Right lobe of liver (tissue), 6 donors: ENCODE data around the gene MOB1B. TPM values are rescaled to one million over a fixed set of nuclear protein-coding genes. Genes with fewer than 3 reads are reported as not detected.
"Not testable (repeated sequence)": the region's sequence is repeated elsewhere in the genome, so short reads cannot be mapped to it uniquely, and the experiment has no call there.

Experiments
- ATAC-seq, 4 donors: fragments of 200-7000 bp; cut with Tn5 transposase; one replicate each; pipeline ENCODE4 v1.9.1; 2020; ENCODE audit warnings: mild to moderate bottlenecking in 4 of 4, moderate library complexity in 4 of 4
- DNase-seq, 3 donors: peaks; one replicate each; pipeline ENCODE4 v3.0.0-alpha.2; 2020
- H3K27ac ChIP-seq, 3 donors: fragments of 200-600 bp; one replicate each; pipeline ENCODE4 v1.8.0; 2022
- H3K27me3 ChIP-seq, 2 donors: fragments of 200-600 bp; one replicate each; pipeline ENCODE4 v1.8.0; 2022
- H3K36me3 ChIP-seq, 4 donors: fragments of 200-600 bp; sonication (generic) in 1 of 4; one replicate each; pipeline versions ENCODE4 v1.5.1 to v1.8.0; 2017 to 2022; ENCODE audit warnings: control low read depth in 1 of 4
- H3K4me1 ChIP-seq, 4 donors: fragments of 200-600 bp; sonication (generic) in 1 of 4; one replicate each; pipeline versions ENCODE4 v1.5.1 to v1.8.0; 2017 to 2022; ENCODE audit warnings: control low read depth in 1 of 4
- H3K4me3 ChIP-seq, 3 donors: fragments of 200-600 bp; one replicate each; pipeline ENCODE4 v1.8.0; 2022
- H3K9me3 ChIP-seq, 4 donors: fragments of 200-600 bp; sonication (generic) in 1 of 4; one replicate each; pipeline versions ENCODE4 v1.5.1 to v1.8.0; 2017 to 2022; ENCODE audit warnings: control low read depth in 1 of 4
- POLR2A ChIP-seq: fragments of 450-650 bp; IDR thresholded peaks from one replicate; pipeline ENCODE4 v1.6.1; 2017; ENCODE audit warnings: antibody characterized with exemption, mild to moderate bottlenecking
- WGBS: methylation state at CpG from one replicate; pipeline ENCODE4 v1.1.6; 2018; ENCODE audit warnings: low coverage, low lambda C conversion rate; ENCODE audit not compliant: insufficient coverage; ENCODE audit errors: missing lambda C conversion rate; 5-methylcytosine and 5-hydroxymethylcytosine counted together
- intact Hi-C, 2 donors: fragments of 100-400 bp; cut with DNase I; formaldehyde crosslinking; loops; one replicate each; pipeline versions ENCODE4 v1.11.2 to v1.14.1; 2022
- total RNA-seq, 6 experiments: library from RNA; depleted of rRNA in 2 of 6; stranded (reverse); fragments of >200 nt in 2 of 6; fragmentation: NEBNext Ultra II Directional in 3 of 6; extraction: Animal tissue kit (Norgen Biotek cat#: 25700) in 3 of 6; gene quantifications; one replicate each; pipeline versions ENCODE4 v1.1.0 to v1.2.4, GENCODE V29; 2016 to 2023
- TF ChIP-seq, protein P1 (sequence below), 4 donors: fragments of 200-600 bp in 3 of 4; fragments of 450-650 bp in 1 of 4; IDR thresholded peaks; one replicate each; pipeline versions ENCODE4 v1.5.1 to v1.8.0; 2016 to 2022; ENCODE audit warnings: antibody characterized with exemption in 4 of 4, mild to moderate bottlenecking in 2 of 4
- donor health status: DM: no; HTN: yes; CAD: no.
- donor health status: DM: no; HTN: no; CAD: no.
- donor health status: DM: no; HTN: no; CAD: no.
- donor health status: DM: no; HTN: yes; CAD: no.
- donor health status: DM: no; HTN: yes; CAD: no.

MOB1B gene
- total RNA-seq, 6 experiments from 2014 or later = 4.4 to 13.0 (median 6.5) TPM

- Histone ChIP-seq H3K27me3 (no peaks in the 10 kb centered on the region), H3K4me3 (no peak overlapping the region), H3K9me3 (no peaks in the 10 kb centered on the region), H3K27ac (no peak overlapping the region), H3K4me1 (peaks cover 0 to 11% (median 0%) of the 10 kb centered on the region in 4 donors), H3K36me3 (no peaks in the 10 kb centered on the region)
- intact Hi-C loops = no loop called here
- TF ChIP-seq, protein P1, sequence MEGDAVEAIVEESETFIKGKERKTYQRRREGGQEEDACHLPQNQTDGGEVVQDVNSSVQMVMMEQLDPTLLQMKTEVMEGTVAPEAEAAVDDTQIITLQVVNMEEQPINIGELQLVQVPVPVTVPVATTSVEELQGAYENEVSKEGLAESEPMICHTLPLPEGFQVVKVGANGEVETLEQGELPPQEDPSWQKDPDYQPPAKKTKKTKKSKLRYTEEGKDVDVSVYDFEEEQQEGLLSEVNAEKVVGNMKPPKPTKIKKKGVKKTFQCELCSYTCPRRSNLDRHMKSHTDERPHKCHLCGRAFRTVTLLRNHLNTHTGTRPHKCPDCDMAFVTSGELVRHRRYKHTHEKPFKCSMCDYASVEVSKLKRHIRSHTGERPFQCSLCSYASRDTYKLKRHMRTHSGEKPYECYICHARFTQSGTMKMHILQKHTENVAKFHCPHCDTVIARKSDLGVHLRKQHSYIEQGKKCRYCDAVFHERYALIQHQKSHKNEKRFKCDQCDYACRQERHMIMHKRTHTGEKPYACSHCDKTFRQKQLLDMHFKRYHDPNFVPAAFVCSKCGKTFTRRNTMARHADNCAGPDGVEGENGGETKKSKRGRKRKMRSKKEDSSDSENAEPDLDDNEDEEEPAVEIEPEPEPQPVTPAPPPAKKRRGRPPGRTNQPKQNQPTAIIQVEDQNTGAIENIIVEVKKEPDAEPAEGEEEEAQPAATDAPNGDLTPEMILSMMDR (IDR thresholded peaks at IDR 0.05) = no peak
- no peak for TF ChIP-seq POLR2A
- WGBS = 67% methylated on average over 1 of the region's 1 CpG
- ATAC-seq (no peak), DNase-seq (no peak)
These were observed 94.9 kb downstream of the MOB1B start for GRCh38 chr4:70997036-70997435.

DNA sequence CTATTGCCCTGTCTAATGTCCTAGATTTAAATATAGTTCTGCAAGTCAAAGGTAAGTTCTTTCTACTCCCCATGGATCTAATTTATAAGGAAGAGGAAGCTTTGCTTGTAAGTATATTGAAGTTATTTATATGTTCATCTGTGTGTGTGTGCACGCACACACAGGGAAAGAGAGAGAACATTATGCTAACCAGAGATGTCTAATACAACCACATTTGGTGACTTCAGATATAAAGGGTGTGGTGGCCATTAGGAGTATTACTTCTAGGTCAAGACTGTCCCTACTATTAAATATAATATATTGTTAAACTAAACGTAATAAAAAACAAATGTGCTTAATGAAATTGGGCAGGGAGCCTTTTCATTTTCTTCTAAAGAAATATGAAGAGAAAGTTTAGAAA, 95.4 kb downstream of the MOB1B start:
- WGBS = 34% methylated on average over 2 of the region's 2 CpGs

DNA sequence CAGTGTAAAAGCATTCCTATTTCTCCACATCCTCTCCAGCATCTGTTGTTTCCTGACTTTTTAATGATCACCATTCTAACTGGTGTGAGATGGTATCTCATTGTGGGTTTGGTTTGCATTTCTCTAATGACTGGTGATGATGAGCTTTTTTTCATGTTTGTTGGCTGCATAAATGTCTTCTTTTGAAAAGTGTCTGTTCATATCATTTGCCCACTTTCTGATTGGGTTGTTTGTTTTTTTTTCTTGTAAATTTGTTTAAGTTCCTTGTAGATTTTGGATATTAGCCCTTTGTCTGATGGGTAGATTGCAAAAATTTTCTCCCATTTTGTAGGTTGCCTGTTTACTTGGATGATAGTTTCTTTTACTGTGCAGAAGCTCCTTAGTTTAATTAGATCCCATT, 97.5 kb downstream of the MOB1B start:
- H3K4me3 ChIP-seq, DNase-seq, ATAC-seq, H3K9me3 ChIP-seq, H3K27ac ChIP-seq, intact Hi-C loops, H3K27me3 ChIP-seq, H3K4me1 ChIP-seq, H3K36me3 ChIP-seq: not testable (repeated sequence)

More for the DNA sequence above, 95.4 kb downstream of the MOB1B start:
- H3K27me3 ChIP-seq = no peaks in the 10 kb centered on the region
- TF ChIP-seq, protein P1 (IDR thresholded peaks at IDR 0.05) = no peak
- TF ChIP-seq POLR2A = no peak
- intact Hi-C loops = no loop called here
- H3K9me3 ChIP-seq = no peaks in the 10 kb centered on the region
- no peak overlapping the region for H3K4me3 ChIP-seq
- no peak for DNase-seq
- peaks cover 0 to 9% (median 0%) of the 10 kb centered on the region in 4 donors for H3K4me1 ChIP-seq
- ATAC-seq = no peak
- H3K27ac ChIP-seq = no peak overlapping the region
- H3K36me3 ChIP-seq = no peaks in the 10 kb centered on the region

- DNase-seq, H3K27me3 ChIP-seq, H3K4me3 ChIP-seq, ATAC-seq, H3K36me3 ChIP-seq, intact Hi-C loops, H3K4me1 ChIP-seq, H3K27ac ChIP-seq, H3K9me3 ChIP-seq: not testable (repeated sequence)
- WGBS = 100% methylated on average over 2 of the region's 4 CpGs
These were observed 99.2 kb downstream of the MOB1B start for GRCh38 chr4:71001363-71001762.

GRCh38 chr4:71004281-71004851, 102.2 kb downstream of the MOB1B start:
- no peak for TF ChIP-seq POLR2A
- TF ChIP-seq, protein P1 (IDR thresholded peaks at IDR 0.05) = no peak
- Histone ChIP-seq H3K36me3 (no peaks in the 10 kb centered on the region), H3K27ac (no peak overlapping the region), H3K27me3 (no peaks in the 10 kb centered on the region), H3K4me1 (no peaks in the 10 kb centered on the region), H3K9me3 (no peaks in the 10 kb centered on the region), H3K4me3 (no peak overlapping the region)
- DNase-seq = no peak
- no peak for ATAC-seq
- intact Hi-C loops = no loop called here
- no CpG with 5 or more reads among the region's 7 CpGs for whole genome bisulfite sequencing

DNA sequence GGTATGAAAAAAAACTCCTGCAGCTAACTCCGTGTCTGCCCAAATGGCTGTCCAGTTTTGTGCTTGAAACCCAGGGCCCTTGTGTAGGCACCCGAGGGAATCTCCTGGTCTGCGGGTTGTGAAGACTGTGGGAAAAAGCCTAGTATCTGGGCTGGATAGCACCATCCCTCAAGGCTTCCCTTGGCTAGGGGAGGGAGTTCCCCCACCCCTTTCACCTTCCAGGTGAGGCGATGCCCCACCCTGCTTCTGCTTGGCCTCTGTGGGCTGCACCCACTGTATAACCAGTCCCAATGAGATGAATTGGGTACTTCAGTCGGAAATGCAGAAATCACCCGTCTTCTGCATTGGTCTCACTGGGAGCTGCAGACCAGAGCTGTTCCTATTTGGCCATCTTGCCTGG, 102.9 kb downstream of the MOB1B start:
- H3K9me3 ChIP-seq, H3K27ac ChIP-seq, H3K4me1 ChIP-seq, H3K27me3 ChIP-seq, H3K36me3 ChIP-seq, H3K4me3 ChIP-seq, ATAC-seq, DNase-seq, intact Hi-C loops: not testable (repeated sequence)
- 67% methylated on average over 2 of the region's 6 CpGs for WGBS
